HG03045 (cell line): ENCODE data around the gene SLC6A7.

ENCODE experiments used
- ATAC-seq: cut with Tn5 transposase; IDR thresholded peaks from one replicate; pipeline ENCODE4 v1.9.1; 2021; ENCODE audit warnings: mild to moderate bottlenecking, moderate library complexity; ENCODE audit not compliant: unreplicated experiment

SLC6A7 gene

GRCh38 chr5:150172145-150172544, 17.7 kb upstream of the SLC6A7 start:
- ATAC-seq: no peak

DNA sequence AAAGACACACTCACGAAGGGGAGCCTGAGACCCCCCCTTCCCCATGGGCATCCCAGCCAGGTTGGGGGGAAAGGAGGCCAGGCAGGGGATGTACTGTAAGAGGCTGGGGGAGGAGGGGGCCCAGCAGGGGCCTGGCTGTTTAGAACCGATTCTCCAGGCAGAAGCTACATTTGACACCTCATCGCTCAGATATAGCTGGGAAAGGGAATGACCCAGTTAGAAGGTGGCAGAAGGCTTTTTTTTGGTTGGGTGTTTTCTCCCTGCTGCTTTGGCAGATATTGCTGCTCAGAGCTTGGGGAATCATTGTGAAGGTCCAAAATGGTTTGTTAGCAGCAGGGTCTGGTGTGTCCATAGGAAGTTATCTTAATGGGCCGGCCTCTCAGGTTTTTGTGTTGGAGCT, 17.3 kb upstream of the SLC6A7 start:
- ATAC-seq: no peak

DNA sequence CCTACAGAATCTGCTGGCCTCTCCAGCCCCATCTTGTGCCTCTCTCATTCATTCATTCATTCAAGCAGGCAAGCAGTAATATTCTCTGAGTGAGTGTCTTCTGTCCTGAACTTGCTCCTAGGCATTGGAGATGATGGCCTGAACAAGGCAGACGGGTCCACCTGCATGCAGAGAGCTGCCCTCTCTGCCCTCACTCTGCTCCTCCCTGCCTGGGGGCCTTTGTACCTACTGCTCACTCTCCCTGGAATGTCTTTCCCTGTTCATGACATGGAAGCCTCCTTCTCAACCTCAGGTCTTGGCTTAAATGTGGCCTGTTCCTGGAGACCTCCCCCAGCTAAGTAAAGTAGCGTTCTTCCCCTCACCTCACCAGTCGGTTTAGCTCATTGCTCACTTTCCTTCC, 16.7 kb upstream of the SLC6A7 start:
- no peak for ATAC-seq

- ATAC-seq: no peak
These were observed 15.6 kb upstream of the SLC6A7 start for GRCh38 chr5:150174285-150174684.

DNA sequence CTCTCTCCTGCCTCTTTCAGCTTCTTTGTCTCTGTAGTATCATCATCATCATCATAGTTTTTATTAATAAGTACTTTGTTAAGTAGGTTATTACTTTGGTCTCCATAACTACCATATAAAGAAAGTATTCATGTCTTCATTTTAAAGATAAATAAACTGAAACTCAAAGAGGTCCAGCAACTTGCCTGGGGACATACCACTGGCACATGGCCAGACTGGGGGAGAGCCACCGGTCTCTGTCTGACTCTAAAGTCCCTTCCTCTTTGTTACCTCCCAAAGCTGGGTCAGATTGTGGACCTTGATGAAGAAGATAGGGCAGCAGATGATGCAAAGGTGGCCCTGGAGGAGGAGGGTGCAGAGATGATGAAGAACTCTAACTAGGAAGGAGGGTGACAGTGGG, 14.8 kb upstream of the SLC6A7 start:
- no peak for ATAC-seq

DNA sequence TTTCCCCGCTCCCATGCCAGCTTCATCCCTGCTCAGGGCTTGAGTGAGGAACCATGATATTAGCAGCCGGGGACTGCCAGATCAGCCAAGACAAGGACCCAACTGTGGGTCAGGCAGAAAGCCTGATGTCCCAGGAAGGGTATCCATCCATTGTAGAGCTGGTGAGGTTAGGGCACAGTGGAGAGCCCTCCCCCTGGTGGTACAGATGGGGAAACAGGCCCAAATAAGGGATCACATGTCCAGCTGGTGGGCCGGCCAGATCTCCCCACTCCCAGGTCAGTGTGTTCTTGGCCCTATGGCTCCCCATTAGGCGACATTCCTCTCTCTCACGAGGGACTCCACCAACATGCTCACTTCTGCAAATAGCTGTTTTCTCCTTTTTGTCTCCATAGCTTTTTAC, 14.3 kb upstream of the SLC6A7 start:
- no peak for ATAC-seq

- ATAC-seq: no peak
These were observed 13.0 kb upstream of the SLC6A7 start for GRCh38 chr5:150176745-150177477.

- no peak for ATAC-seq
These were observed 12.1 kb upstream of the SLC6A7 start for GRCh38 chr5:150177721-150178120.

- no peak for ATAC-seq
These were observed 11.6 kb upstream of the SLC6A7 start for GRCh38 chr5:150178262-150178661.

DNA sequence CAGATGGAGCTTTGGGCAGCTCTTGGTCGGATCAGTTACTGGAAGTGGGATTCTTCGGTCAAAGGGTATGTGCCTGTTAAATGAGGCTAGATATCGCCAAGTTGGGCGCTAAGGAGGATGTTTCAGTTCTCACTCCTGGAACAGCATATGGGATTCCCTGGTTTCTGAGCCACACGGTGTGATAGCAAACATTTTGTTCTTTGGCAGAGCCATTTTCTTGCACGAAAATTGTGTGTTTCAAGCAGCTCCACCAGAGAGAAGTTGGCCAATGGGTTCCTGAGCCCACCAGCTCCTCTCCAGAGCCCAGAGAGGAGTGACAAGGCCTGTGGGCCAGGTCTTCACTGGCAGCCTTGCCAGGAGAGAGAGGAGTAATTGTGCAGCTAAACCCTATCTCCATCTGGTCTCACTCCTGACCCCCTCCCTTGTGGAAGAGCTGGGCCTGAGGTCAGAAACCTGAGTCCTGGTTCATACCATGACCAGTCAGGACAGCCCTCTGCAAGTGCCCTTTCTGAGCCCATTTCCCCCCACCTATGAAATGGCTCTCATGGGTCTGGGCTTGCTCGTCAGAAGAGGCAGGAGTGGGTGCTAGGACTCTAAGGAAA, 10.7 kb upstream of the SLC6A7 start:
- no peak for ATAC-seq

DNA sequence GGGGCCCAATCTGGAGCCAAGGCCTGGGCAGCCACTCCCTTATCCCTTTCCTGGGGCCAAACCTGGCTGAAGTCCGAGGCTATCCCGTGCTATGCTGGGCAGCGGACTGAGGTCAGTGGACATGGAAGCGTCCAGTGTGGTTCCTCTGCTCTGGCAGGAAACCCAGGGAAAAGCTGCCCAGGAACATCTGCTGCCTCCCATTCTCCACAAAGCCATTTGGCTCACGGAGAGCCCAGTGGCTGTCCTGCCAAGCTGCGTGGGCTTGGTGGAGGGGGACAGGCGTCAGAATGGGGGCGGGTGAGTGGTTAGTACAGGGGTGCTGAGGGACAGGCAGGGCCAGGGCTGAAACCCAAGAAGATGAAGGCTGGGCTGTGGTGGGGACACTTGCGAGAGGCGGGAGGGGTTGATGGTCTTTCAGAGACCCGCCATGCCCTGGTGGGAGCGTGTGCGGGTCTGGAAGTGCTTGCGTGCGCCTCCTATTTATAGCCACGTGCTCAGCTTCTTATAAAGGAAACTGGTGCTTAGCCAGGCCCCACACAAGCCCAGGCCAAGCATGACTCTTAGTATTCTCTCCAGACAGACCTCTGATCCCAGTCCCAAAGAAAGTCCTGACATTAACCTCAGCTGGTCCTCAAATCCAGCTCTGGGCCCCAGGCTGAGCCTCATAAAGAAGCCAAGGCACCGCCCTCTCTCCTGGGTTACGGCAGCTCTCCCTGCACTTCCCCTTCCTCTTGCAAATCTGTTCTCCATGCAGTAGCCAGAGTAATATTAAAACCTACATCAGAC, 9.4 kb upstream of the SLC6A7 start:
- no peak for ATAC-seq

DNA sequence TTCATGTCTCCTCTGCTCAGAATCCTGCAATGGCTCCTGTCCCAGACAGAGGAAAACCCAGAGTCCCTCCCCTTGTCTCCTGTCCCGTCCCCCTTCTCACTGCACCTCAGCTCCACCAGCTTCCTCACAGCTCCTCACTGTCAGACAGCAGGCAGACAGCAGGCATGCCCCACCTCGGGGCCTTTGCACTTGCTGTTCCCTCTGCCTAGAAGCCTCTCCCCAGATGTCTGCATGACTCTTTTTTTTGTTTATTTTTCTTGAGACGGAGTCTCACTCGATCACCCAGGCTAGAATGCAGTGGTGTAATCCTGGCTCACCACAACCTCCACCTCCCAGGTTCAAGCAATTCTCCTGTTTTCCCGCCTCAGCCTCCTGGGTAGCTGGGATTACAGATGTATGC, 8.8 kb upstream of the SLC6A7 start:
- ATAC-seq: no peak

DNA sequence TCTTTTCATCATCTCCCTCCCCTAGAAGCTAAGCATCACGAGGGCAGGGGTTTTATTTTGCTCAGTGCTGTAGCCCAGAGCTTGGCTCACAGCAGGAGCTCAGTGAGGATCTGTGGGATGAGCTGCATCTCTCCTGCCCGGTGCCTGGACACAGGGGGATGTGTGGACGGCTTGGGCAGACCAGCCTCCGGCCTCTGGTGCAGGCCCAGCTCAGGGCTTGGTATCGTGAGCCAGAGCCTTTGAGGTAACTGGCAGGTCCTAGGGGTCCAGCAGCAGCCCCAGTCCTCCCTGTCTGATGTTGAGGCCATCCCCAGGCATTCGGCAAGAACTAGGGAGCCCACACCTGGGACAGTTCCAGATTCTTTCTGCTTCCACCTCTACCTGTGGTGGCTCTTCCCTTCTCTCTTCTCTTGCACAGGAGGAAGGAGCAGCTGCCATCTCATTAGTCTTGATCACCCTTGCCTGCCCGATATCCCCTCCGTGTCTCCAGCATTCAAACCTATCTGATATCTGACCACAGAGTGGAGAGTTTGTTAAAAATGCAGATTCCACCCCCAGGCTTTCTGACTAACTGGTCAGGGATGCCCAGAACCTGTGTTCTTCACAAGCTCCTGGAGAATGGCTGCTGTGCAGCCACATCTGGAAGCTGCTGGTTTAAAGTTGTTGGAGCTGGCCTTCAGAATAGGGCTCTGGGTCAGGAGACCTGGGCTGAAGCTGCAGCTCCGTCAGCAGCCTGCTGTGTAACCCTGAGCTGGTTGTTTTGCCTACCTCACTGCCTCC, 7.9 kb upstream of the SLC6A7 start:
- ATAC-seq: no peak

GRCh38 chr5:150182774-150183173, 7.1 kb upstream of the SLC6A7 start:
- no peak for ATAC-seq

DNA sequence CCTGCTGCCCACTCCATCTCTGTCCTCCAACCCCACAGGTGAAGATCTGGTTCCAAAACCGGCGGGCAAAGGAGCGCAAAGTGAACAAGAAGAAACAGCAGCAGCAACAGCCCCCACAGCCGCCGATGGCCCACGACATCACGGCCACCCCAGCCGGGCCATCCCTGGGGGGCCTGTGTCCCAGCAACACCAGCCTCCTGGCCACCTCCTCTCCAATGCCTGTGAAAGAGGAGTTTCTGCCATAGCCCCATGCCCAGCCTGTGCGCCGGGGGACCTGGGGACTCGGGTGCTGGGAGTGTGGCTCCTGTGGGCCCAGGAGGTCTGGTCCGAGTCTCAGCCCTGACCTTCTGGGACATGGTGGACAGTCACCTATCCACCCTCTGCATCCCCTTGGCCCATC, 6.4 kb upstream of the SLC6A7 start:
- no peak for ATAC-seq

- ATAC-seq: no peak
These were observed 5.9 kb upstream of the SLC6A7 start for GRCh38 chr5:150184006-150184405.

DNA sequence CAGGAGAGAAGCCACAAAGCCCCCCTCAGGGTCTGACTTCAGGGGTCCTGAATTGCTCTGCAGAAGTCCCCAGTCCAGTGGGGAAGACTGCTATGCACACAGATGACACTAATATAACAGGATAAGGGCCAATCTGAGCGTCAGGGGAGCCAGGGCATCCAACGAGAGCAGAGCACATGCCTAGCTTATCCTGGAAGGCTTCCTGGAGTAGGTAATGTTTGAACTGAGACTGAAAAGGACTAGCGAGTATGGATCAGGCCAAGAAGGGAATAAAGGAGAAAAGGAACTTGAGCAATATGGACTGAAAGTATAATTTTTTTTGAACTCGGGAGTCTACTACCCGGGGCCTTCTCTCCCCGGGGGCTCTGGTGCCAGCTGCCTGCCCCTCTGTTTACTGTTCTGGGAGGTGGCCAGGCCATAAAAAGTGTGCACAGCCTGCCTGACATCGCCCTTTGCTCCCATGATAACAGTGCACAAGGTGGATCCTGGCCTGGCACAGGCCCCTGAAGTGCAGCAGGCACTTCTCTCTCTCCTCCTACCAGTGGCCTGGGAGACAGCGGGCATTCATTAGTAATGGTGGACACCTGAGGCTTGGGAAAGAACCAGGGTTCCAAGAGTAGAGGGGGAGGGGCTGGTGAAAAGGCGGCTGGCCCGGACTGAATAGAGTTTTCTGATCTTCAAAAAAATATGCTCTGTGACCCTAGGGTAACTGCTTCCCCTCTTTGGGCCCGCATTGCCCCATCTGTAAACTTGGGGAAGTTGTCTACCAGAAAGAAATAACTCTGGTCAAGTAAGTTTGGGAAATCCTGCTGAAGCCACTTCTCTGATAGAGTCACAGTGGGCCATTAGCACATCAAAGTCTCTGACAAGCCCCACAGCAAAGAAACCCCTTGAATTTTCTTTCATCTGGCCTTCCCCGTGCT, 4.6 kb upstream of the SLC6A7 start:
- ATAC-seq: no peak

DNA sequence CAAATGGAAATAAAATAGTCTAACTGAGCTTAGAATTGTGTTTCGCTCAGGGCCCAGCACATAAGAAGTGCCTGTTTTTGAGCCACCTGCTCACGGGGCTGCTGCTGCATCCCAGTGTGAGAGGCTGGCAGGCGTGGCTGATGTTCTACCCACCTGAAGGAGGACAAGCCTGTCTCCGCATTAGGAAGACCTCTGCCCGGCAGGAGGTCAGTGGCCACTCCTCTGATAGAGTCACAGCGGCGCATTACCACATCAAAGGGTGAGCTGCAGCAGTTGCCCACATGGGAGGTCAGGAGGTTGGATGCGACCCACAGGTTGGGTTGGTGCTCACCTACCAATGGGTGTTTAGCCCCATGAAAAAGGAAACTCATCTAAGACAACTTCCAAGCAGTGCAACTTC, 3.7 kb upstream of the SLC6A7 start:
- no peak for ATAC-seq

DNA sequence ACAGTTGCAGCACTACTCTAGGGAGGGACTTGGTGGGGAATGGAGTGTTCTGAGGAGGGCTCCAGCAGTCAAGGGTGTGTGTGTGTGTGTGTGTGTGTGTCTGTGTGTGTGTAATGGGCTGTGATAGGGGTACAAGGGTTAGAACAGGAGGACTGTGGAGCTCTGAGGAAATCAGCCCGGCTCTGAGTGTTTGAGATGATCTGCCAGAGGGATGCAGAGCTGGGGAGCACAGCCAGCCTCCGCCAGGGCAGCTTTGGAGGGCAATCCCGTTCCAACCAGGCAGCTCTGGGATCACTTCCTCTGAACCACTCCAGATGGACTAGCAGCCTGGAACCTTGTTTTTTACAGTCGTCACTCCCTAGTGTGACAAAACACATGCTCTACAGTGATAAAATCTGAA, 3.0 kb upstream of the SLC6A7 start:
- no peak for ATAC-seq

GRCh38 chr5:150188146-150188842, 1.6 kb upstream of the SLC6A7 start:
- no peak for ATAC-seq
